Measurements from ENCODE around the gene CCDC177. TPM values are rescaled to one million over a fixed set of nuclear protein-coding genes. Genes with fewer than 3 reads are reported as not detected.
A peak's percentile ranks its signal among the peaks of the same experiment; 100 is the strongest.

CCDC177 gene
- not detected for total RNA-seq (ENCODE audit: unreplicated experiment)
- long read RNA-seq = 0 reads

- Mint-ChIP-seq H3K27me3 (ENCODE audit: unreplicated experiment) (peaks cover 10% of the 10 kb centered on the region), H3K4me3 (ENCODE audit: unreplicated experiment) (peak within 1 kb of the TSS; percentile 80), H3K4me1 (ENCODE audit: unreplicated experiment) (peaks cover 6% of the 10 kb centered on the region), H3K27ac (ENCODE audit: unreplicated experiment) (no peak within 1 kb of the TSS), H3K9me3 (ENCODE audit: unreplicated experiment) (no peaks in the 10 kb centered on the region), H3K36me3 (ENCODE audit: low read depth, unreplicated experiment) (peaks cover 4% of the 10 kb centered on the region)
- TF ChIP-seq CTCF (IDR thresholded peaks at IDR 0.05; ENCODE audit: unreplicated experiment) = peak; percentile 85
- DNase-seq (ENCODE audit: low spot score) = peak; percentile 74
These were observed at the start of gene CCDC177 for GRCh38 chr14:69574263-69574953. Gene CCDC177 (minus strand): TSS chr14:69574871. CDS start chr14:69573622, 1,249 bp downstream.

DNA sequence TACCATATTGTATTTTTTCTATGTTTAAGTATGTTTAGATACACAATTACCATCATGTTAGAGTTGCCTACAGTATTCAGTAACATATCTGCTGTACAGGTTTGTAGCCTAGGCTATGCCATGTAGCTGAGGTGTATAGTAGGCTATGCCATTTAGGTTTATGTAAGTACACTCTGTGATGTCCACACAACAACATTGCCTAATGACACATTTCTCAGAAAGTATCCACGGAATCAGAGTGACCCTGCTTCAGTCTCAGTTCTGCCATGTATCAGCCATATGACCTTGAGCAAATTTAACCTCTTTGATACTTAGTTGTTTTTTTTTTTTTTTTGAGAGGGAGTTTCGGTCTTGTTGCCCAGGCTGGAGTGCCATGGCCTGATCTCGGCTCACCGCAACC is 49.5 kb upstream of the CCDC177 start:
- H3K4me1 Mint-ChIP-seq (ENCODE audit: unreplicated experiment) = peaks cover 67% of the 10 kb centered on the region
- DNase-seq (ENCODE audit: low spot score) = no peak
- H3K4me3 Mint-ChIP-seq (ENCODE audit: unreplicated experiment) = no peak overlapping the region
- H3K27me3 Mint-ChIP-seq (ENCODE audit: unreplicated experiment) = peaks cover 6% of the 10 kb centered on the region
- TF ChIP-seq CTCF (IDR thresholded peaks at IDR 0.05; ENCODE audit: unreplicated experiment) = no peak
- no peak overlapping the region for H3K27ac Mint-ChIP-seq (ENCODE audit: unreplicated experiment)
- H3K36me3 Mint-ChIP-seq (ENCODE audit: low read depth, unreplicated experiment) = peaks cover 3% of the 10 kb centered on the region
- H3K9me3 Mint-ChIP-seq (ENCODE audit: unreplicated experiment) = no peaks in the 10 kb centered on the region

- Mint-ChIP-seq H3K4me3 (ENCODE audit: unreplicated experiment) (no peak overlapping the region), H3K27ac (ENCODE audit: unreplicated experiment) (no peak overlapping the region), H3K9me3 (ENCODE audit: unreplicated experiment) (no peaks in the 10 kb centered on the region), H3K27me3 (ENCODE audit: unreplicated experiment) (peaks cover 2% of the 10 kb centered on the region), H3K36me3 (ENCODE audit: low read depth, unreplicated experiment) (peaks cover 7% of the 10 kb centered on the region), H3K4me1 (ENCODE audit: unreplicated experiment) (peaks cover 72% of the 10 kb centered on the region)
- no peak for DNase-seq (ENCODE audit: low spot score)
- TF ChIP-seq CTCF (IDR thresholded peaks at IDR 0.05; ENCODE audit: unreplicated experiment) = no peak
These were observed 46.3 kb upstream of the CCDC177 start for GRCh38 chr14:69620981-69621380.

DNA sequence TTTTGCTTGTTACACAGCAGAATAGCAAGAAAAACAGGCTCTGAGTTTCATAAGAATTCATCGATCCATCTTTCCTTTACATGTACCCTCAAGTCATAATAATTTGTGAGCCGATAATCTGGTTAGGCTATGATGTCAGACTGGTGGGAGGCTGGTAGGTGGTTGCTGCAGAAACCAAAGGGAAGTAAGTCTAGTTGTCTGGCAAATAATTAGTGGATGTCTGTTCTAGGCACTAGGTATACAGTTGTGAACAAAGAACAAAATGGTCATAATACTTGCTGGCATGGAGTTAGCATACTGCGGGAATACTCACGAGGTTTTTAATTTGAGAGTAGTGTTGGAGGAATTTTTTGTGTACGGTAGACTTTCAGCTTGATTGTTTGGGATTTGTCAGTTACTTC is 45.5 kb upstream of the CCDC177 start:
- DNase-seq (ENCODE audit: low spot score) = no peak
- Mint-ChIP-seq H3K27me3 (ENCODE audit: unreplicated experiment) (no peaks in the 10 kb centered on the region), H3K36me3 (ENCODE audit: low read depth, unreplicated experiment) (peaks cover 14% of the 10 kb centered on the region), H3K4me1 (ENCODE audit: unreplicated experiment) (peaks cover 72% of the 10 kb centered on the region), H3K4me3 (ENCODE audit: unreplicated experiment) (no peak overlapping the region), H3K9me3 (ENCODE audit: unreplicated experiment) (no peaks in the 10 kb centered on the region), H3K27ac (ENCODE audit: unreplicated experiment) (peak overlapping the region; percentile 22)
- no peak for TF ChIP-seq CTCF (IDR thresholded peaks at IDR 0.05; ENCODE audit: unreplicated experiment)

- peaks cover 19% of the 10 kb centered on the region for H3K36me3 Mint-ChIP-seq (ENCODE audit: low read depth, unreplicated experiment)
- no peak overlapping the region for H3K4me3 Mint-ChIP-seq (ENCODE audit: unreplicated experiment)
- H3K27ac Mint-ChIP-seq (ENCODE audit: unreplicated experiment) = no peak overlapping the region
- H3K27me3 Mint-ChIP-seq (ENCODE audit: unreplicated experiment) = no peaks in the 10 kb centered on the region
- H3K4me1 Mint-ChIP-seq (ENCODE audit: unreplicated experiment) = peaks cover 76% of the 10 kb centered on the region
- H3K9me3 Mint-ChIP-seq (ENCODE audit: unreplicated experiment) = no peaks in the 10 kb centered on the region
- no peak for TF ChIP-seq CTCF (IDR thresholded peaks at IDR 0.05; ENCODE audit: unreplicated experiment)
- DNase-seq (ENCODE audit: low spot score) = no peak
These were observed 44.3 kb upstream of the CCDC177 start for GRCh38 chr14:69619012-69619411.

All from endothelial cell (in vitro differentiated cells).